GM21528 (cell line): ENCODE data around the gene MGAT5B.
"Not testable (repeated sequence)": the region's sequence is repeated elsewhere in the genome, so short reads cannot be mapped to it uniquely, and the experiment has no call there.

ENCODE experiments used
- ATAC-seq: cut with Tn5 transposase; IDR thresholded peaks from one replicate; pipeline ENCODE4 v1.9.1; 2021; ENCODE audit warnings: mild to moderate bottlenecking, moderate library complexity; ENCODE audit not compliant: unreplicated experiment, low FRiP score

Gene MGAT5B

DNA sequence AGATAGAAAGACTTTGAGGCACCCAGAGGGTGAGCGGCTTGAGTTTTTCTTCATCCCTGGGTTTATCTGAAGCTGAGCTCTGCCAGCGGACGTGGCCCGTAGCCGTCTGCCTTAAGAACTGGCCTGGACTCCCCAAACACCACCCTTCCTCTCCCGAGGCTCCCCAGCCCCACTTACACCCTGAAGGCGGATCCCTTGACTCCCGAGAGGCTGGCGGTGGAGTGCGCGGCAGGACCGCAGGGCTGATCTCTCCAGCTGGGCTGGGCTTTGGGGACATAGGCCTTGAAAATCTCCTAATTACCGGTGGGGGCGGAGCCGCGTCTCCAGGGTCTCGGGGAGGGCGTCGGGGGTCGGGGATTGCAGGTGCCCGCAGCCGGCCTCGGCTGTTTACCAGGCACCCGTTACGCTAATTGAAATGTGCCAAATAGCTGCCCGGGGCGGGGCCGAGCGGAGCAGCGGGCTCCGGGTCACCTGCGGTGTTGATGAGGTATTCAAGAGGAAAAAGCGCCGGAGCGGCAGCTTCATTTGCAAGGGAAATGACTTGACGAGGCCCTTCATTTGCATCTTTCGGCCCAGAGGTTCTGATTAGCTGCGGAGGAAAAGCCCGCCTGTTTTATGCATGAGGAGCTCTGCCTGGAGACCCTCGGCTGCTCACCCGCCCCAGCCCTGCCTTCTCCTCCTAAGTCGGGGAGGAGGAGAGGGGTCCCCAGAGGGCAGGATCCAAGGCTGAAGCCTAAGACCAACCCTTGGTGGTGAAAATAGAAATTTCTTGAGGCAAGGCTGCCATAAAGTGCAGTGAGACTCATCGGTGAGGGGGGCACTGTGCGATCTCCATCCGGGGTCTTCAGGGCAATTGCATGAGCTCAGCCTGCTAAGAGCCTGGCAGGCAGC, 100.7 kb downstream of the MGAT5B start:
- ATAC-seq: no peak

- ATAC-seq: no peak
These were observed 101.5 kb downstream of the MGAT5B start for GRCh38 chr17:76969598-76970172.

GRCh38 chr17:76970228-76970627, 102.0 kb downstream of the MGAT5B start:
- ATAC-seq: not testable (repeated sequence)

- ATAC-seq: no peak
These were observed 103.9 kb downstream of the MGAT5B start for GRCh38 chr17:76972046-76972641.

- ATAC-seq: no peak
These were observed 104.8 kb downstream of the MGAT5B start for GRCh38 chr17:76973040-76973439.

GRCh38 chr17:76974721-76975120, 106.5 kb downstream of the MGAT5B start:
- no peak for ATAC-seq

DNA sequence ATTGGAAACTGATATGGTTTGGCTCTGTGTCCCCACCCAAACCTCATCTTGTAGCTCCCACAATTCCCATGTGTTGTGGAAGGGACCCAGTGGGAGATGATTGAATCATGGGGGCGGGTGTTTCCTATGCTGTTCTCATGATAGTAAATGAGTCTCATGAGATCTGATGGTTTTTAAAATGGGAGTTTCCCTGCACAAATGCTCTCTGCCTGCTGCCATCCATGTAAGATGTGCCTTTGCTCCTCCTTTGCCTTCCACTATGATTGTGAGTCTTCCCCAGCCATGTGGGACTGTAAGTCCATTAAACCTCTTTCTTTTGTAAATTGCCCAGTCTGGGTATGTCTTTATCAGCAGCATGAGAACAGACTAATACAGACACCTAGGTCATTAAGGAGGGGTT, 109.8 kb downstream of the MGAT5B start:
- ATAC-seq: not testable (repeated sequence)

- ATAC-seq: no peak
These were observed 113.5 kb downstream of the MGAT5B start for GRCh38 chr17:76981545-76982295.

DNA sequence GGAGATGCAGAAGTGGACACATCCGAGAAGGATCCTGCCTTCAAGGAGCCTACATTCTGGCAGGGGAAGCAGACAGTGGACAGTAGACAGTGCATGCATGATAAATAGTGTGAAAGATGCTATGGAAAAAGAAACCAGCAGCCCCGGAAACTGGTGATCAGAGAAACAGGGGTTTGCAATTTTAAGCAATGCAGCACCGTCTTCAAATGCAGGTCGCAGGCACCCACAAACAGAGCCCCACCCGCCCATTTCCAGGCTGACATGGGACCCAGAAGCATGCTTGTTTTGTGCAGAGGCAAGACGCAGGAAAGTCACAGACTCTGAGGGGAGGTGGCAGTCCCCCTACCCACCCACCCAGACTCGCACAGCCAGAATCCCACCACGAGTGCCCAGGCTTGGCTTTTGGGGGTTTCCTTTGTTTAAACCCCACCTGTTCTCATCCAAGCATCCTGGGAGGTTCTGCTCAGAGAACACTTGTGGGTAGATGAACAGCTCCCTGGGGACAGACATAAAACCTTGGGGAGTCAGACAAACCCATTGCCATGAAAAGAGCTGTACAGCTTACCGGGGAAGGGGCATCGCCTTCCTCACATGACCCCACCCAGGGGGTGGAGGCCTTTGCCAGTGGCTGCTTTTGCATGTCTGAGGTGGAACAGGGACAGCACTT, 114.3 kb downstream of the MGAT5B start:
- no peak for ATAC-seq

- ATAC-seq: no peak
These were observed 115.0 kb downstream of the MGAT5B start for GRCh38 chr17:76983075-76983775.

- ATAC-seq: no peak
These were observed 118.2 kb downstream of the MGAT5B start for GRCh38 chr17:76986365-76986764.

- ATAC-seq: no peak
These were observed 119.4 kb downstream of the MGAT5B start for GRCh38 chr17:76987486-76988093.

GRCh38 chr17:76988796-76989195, 120.6 kb downstream of the MGAT5B start:
- ATAC-seq: no peak

DNA sequence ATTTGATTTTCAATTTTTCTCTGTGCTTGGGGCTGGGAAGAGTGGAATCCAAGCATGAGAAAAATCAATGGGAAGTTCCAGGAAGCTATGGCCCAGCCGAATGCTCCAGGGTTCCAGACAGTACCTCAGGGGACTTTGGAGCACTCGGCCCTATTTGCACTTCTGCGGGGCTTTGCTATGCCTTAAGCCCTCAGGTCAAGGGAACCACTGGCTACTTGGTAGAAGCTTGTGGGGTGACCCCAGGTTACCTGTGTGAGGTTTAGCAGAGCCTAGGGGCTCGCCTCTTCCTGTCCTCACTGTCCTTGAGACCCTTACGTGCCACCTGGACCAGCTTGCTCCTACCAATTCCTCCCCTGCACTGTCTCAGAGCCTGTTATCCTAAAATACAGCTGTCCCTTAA, 121.3 kb downstream of the MGAT5B start:
- ATAC-seq: no peak

- ATAC-seq: no peak
These were observed 124.7 kb downstream of the MGAT5B start for GRCh38 chr17:76992891-76993290.

DNA sequence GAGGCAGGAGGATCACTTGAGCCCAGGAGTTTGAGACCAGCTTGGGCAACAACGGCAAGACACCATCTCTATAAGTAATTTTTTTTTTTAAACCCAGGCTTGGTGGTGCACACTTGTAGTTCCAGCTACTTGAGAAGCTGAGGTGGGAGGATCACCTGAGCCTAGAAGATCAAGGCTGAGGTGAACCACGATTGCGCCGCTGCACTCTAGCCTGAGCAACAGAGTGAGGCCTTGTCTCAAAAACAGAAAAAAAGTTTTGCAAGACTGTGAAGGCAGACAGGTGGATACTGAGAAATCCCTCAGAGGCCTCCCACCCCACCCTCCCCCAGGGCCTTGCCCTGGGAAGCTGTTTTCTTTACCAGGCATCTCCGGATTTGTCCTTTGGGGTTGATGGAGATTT, 125.4 kb downstream of the MGAT5B start:
- ATAC-seq: no peak

DNA sequence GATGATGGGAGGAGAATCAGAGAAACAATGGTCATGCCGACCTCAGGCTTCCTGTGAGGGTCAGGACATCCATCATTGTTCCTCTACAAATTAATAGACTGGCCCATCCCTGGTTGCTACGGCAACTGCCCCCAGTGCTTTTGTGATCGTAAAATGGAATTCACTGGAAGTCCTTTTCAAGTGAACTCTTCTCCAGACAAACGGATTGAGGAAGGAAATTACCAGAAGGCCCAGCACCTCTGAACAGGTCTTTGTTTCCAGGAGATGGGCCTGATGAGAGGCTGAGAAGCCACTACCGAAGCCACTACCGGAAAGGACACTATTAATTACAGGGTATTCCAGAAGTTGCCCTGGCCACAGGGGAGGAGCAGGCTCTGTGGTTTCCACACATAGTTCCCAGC, 126.0 kb downstream of the MGAT5B start:
- no peak for ATAC-seq

DNA sequence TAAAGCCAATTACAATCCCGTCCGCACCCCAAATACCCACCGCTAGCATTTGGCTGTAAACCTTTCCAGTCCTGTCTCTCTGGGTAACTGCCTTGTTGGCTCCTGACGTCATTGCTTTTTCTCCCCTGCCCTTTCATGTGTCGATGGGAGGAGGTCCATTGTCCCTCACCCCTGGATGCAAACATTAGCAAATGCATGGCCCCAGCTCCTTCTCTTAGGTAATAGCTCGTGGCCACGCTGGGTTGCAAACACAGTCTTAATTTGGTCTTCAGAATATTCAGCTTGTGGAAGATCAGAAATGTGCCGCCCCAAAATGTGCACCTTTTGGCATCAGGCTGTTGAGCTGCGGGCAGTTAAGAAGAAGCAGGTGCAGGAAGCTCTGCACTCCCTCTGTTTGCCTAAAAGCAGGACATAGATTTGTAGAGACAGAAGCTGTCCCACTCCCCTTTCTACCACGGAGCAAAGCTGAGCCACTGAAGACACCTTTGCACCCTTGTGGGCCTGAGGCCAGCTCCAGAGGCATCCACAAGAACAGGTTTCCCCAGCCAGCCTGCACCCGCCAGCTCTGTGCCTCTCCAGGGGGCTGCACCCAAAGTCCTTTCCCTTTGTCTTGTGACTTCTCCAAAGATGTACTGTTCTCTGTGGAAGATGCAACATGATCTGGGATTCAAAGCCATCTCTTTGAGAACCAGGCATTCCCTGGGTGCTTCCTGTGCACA, 127.3 kb downstream of the MGAT5B start:
- ATAC-seq: no peak
